Measurements from ENCODE around the gene ABL1.

Gene ABL1

GRCh38 chr9:130922893-130923610 is 88.0 kb downstream of the ABL1 start:
- H3K4me3 ChIP-seq (ENCODE audit: low read depth, low read length): no peak overlapping the region
- DNase-seq (ENCODE audit: low read depth): no peak

GRCh38 chr9:130923611-130924447 is 88.8 kb downstream of the ABL1 start:
- no peak for DNase-seq (ENCODE audit: low read depth)
- no peak overlapping the region for H3K4me3 ChIP-seq (ENCODE audit: low read depth, low read length)

DNA sequence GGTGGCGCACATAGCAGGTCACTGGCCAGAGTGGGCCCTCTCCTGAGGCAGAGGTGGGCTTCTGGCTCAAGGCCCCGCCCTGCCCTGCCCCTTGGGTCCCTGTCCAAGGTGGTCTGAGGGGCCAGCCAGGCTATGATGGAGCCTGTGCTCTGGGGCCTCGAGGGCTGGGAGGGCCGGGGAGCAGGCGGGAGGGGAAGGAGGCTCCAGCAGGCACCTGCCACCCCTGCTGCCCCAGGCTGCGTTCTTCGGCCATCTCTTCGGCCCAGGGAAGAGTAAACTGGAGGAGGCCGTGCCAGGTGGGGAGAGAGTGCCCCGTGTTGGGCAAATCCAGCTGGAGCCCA is 89.4 kb downstream of the ABL1 start:
- DNase-seq (ENCODE audit: low read depth): no peak
- H3K4me3 ChIP-seq (ENCODE audit: low read depth, low read length): no peak overlapping the region

GRCh38 chr9:130925050-130925678 is 90.1 kb downstream of the ABL1 start:
- H3K4me3 ChIP-seq (ENCODE audit: low read depth, low read length): no peak overlapping the region
- no peak for DNase-seq (ENCODE audit: low read depth)

- no peak for DNase-seq (ENCODE audit: low read depth)
- no peak overlapping the region for H3K4me3 ChIP-seq (ENCODE audit: low read depth, low read length)
These were observed 92.3 kb downstream of the ABL1 start for GRCh38 chr9:130927338-130927737.

DNA sequence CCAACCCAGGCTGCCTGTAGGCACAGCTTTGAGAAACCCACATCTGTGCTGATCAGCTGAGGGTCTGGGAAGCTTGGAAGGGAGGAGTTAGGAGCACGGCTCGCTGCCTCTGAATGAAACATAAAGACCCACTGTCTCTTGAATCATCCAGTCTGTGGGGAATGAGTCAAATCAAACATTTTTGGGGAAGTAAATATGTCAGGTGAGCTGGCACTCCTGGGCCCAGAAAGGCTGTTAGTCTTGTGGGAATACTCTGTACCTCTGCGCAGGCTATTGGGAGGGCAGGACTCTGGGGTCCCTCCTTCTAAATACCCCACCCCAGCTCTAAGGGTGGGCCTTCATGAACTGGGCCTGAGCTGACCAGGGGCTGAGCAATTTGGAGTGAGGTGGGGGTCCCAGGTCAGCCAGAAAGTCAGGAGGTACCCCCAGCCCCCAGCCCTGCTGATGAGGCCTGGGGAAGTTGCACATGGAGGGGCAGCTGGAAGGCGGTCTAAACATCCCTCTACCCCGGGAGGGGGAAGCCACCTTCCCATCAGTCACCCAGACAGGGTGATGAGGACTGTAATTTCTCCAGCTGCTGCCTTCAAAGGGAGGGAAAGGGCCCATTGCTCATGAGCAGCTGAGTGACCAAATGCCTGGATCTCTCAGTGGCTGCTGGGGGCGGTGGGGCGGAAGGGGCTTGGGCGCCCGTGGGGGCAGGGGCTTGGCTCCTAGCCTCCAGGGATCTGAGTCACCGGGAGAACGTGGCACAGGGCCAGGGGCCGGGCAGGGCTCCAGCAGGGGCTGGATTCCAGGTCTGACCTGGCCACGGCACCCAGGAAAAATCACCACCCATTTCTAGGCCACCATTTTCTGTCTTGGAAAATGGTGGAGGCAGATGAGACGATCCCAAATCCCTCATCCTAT is 93.2 kb downstream of the ABL1 start:
- no peak overlapping the region for H3K4me3 ChIP-seq (ENCODE audit: low read depth, low read length)
- DNase-seq (ENCODE audit: low read depth): no peak

GRCh38 chr9:130929571-130930038 is 94.6 kb downstream of the ABL1 start:
- no peak for DNase-seq (ENCODE audit: low read depth)
- H3K4me3 ChIP-seq (ENCODE audit: low read depth, low read length): no peak overlapping the region

- H3K4me3 ChIP-seq (ENCODE audit: low read depth, low read length): no peak overlapping the region
- no peak for DNase-seq (ENCODE audit: low read depth)
These were observed 95.2 kb downstream of the ABL1 start for GRCh38 chr9:130930132-130930803.

DNA sequence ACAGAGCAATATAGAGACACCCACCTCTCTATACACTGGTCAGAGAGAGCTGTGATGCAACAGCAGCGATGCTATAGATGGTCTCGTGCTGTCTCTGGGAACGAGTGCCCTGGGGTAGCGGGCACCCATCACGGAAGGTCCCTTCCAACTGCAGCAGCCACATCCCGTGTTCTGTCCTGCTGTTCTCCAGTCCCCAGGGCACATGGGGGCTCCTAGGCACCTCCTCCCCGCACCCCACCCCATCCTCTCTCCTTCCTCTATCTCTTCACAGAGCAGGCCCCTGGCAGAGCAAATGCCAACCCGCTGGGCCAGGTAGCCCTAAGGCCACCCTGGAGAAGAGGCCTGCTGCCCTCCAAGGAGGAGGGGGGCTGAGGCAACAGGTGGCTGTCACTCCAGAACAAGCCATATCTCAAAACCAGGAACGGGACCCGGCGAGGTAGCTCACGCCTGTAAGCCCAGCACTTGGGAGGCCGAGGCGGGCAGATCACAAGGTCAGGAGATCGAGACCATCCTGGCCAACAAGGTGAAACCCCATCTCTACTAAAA is 95.8 kb downstream of the ABL1 start:
- H3K4me3 ChIP-seq (ENCODE audit: low read depth, low read length): no peak overlapping the region
- DNase-seq (ENCODE audit: low read depth): no peak

DNA sequence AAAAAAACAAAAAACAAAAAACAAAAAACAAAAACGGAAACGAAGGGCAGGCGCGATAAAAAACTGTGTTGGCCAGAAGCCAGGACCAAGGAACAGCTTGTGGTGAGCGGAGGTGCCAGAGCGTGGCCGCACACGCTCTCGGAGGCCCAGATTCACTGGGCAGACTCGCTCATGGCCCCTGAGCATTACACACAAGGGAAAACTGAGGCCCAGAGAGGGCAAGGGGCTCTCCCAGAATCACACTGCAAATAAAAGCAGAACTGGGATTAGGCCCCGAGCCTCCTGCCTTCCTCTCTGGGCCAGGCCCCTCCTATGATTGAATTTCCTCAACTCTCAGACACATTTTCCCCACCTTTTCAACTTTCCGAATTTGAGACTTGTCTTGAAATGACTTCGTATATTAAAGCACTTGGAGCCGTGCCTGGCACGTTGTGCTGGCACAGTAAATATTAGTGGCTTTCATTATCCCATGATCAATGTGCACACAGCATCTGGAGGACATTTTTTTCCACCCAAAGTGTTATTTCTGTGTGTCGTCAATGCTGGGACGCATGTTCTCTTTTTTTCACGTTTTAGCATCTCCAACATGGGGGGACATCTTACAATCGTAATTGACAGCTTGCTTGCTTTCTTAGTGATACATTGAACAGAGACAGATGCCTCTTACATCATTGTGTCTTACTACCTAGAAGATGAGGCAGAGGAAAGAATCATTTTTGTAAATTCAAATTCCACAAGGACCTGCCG is 96.6 kb downstream of the ABL1 start:
- DNase-seq (ENCODE audit: low read depth): no peak
- no peak overlapping the region for H3K4me3 ChIP-seq (ENCODE audit: low read depth, low read length)

DNA sequence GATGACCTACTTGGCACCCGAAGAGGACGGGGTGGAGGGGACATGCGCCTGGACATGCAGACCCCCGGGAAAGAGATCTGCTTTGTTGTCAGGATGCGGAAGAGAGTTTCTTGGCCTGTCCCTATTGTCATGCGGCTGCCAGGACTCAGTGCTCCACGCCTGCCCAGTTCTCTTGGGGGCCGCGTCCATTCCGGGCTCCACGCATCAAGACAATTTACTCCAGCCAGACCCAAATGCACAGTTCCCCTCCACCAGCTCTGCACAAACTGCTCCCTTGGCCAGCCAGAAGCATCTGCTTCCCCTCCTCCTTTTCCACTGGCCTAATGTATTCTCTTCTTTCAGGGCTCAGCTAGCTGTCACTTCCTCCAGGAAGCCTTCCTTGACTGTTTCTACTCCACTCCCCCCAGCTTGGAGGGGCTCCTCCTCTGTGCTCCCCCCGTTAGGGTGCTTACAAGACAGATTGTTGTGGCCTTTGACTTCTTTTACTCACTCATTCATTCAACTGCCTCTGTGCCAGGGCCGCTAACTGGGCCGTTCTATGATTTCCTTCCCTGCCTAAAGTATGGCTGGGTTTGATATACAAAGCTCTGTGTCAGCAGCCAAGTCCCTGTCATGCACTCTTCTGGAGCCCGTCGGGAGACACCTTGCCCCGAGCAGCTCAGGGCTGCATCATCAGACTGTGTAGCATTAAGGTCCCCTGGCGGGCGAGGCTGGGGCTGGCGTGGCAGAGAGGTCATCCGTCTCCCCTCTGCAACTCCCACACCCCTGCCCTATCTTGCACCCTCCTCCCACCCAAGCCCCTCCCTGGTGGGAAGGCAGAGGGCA is 97.4 kb downstream of the ABL1 start:
- no peak for DNase-seq (ENCODE audit: low read depth)

DNA sequence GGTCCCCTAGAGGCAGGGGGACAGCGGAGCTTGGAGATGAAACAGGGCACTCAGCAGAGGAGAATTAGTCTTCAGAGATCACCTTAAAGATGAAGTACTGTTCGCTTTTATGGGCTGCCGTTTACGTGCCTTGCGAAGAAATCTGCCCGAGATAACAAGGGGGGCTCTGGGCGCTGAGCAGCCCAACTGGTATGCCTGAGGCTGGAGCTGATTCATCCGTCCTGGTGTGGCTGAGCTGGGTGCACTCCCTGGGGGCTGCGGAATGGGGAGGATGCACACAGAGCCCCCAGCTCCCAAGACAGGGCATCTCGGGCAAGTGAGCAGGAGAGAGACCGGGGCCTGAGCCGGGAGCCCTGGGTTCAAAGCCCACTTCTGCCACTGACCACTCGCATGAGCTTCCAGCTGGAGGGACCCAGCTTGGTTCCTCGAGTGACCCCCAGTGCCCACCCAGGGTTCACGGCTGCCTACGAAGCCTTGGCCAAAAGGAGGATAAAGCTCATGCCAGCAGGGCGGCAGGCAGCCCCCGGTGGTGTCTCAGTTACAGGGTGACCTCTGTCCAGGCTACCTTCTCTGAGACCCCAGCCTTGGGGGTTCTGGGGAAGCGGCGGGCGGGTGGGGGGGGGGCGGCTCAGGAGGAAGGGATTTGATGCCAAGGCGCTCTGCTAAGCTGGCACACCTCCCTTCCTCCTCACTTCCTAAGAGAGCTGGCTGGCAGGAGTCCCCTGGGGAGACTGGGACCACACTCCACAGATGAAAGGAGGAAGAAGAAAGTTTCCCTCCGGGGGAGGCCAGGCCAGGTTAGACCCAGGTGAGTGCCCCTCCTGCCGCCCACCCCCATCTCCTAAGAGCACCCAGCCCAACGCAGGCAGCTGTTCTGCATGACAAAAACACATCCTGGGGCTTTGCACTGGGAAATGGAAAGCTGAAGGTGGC is 98.3 kb downstream of the ABL1 start:
- no peak overlapping the region for H3K4me3 ChIP-seq (ENCODE audit: low read depth, low read length)
- DNase-seq (ENCODE audit: low read depth): no peak

More for the DNA sequence above, 97.4 kb downstream of the ABL1 start:
- no peak overlapping the region for H3K4me3 ChIP-seq (ENCODE audit: low read depth, low read length)

- no peak overlapping the region for H3K4me3 ChIP-seq (ENCODE audit: low read depth, low read length)
- no peak for DNase-seq (ENCODE audit: low read depth)
These were observed 99.2 kb downstream of the ABL1 start for GRCh38 chr9:130934246-130934645.

- no peak for DNase-seq (ENCODE audit: low read depth)
- H3K4me3 ChIP-seq (ENCODE audit: low read depth, low read length): no peak overlapping the region
These were observed 99.9 kb downstream of the ABL1 start for GRCh38 chr9:130934702-130935647.

DNA sequence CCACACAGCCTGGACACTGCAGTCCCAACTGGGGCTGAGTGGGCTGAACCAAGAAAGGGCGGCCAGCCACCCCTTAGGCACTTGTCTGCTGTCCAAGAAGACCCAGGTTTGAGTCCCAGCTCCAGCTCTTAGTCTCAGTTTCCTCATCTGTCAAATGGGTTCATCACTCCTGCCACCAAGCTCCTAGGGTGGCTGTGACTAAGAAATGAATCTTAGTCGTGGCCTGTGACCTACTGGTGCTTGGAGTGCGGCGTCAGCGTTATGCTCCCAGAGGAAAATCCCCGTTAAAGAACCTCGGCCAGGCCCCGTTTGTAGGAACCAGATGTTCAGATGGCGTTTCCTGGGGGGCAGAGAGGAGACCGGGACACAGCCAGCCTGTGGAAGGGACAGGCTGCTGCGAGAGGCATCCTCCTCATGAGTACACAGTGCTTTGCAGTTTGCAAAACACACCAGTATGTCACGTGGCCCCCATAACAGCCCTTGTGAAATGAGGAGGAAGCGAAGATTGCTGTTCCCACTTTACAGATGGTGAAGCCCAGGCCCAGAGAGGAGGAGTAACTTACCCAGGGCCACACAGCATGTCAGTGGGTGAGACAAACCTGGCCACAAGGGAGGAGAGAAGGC is 100.7 kb downstream of the ABL1 start:
- DNase-seq (ENCODE audit: low read depth): no peak
- H3K4me3 ChIP-seq (ENCODE audit: low read depth, low read length): no peak overlapping the region

Measured in skeletal muscle cell (primary cell).